Neutrophil (primary cell): Measurements from ENCODE around the gene COL4A4.

Source experiments
- H3K27ac ChIP-seq: fragments of 200-600 bp; sonication (generic); 2 replicates; pipeline ENCODE4 v1.5.1; 2016; ENCODE audit warnings: mild to moderate bottlenecking, moderate library complexity
- H3K27me3 ChIP-seq: fragments of 200-600 bp; sonication (generic); 2 replicates; pipeline ENCODE4 v1.6.0; 2016; ENCODE audit warnings: mild to moderate bottlenecking
- H3K36me3 ChIP-seq: fragments of 200-600 bp; sonication (generic); 2 replicates; pipeline ENCODE4 v1.5.1; 2017
- H3K4me1 ChIP-seq, 2 experiments: fragments of 200-600 bp in 1 of 2; sonication (generic) in 1 of 2; 1 replicate in 1 of 2; 2 replicates in 1 of 2; pipeline versions ENCODE4 v1.5.1 to v1.6.1; 2013 to 2016; ENCODE audit warnings: low read depth in 1 of 2, low read length in 1 of 2, mild to moderate bottlenecking in 1 of 2, moderate library complexity in 1 of 2; ENCODE audit not compliant: control insufficient read depth in 1 of 2, insufficient read depth in 1 of 2
- H3K4me3 ChIP-seq, 2 experiments: fragments of 200-600 bp in 1 of 2; sonication (generic) in 1 of 2; 1 replicate in 1 of 2; 2 replicates in 1 of 2; pipeline ENCODE4 v1.5.1; 2013 to 2016; ENCODE audit warnings: low read depth in 1 of 2, low read length in 1 of 2, mild to moderate bottlenecking in 1 of 2, moderate library complexity in 1 of 2
- H3K9me3 ChIP-seq: fragments of 200-600 bp; sonication (generic); 2 replicates; pipeline ENCODE4 v1.5.1; 2016
- CTCF ChIP-seq: fragments of 200-600 bp; sonication (generic); IDR thresholded peaks from 2 replicates; pipeline ENCODE4 v1.5.1; 2016; ENCODE audit warnings: antibody characterized with exemption

Gene COL4A4

GRCh38 chr2:227186751-227187150, 22.7 kb upstream of the COL4A4 start:
- Histone ChIP-seq H3K4me3 (no peak overlapping the region), H3K27me3 (no peaks in the 10 kb centered on the region), H3K9me3 (no peaks in the 10 kb centered on the region), H3K36me3 (no peaks in the 10 kb centered on the region), H3K4me1 (no peaks in the 10 kb centered on the region), H3K27ac (no peak overlapping the region)
- TF ChIP-seq CTCF, result no peak

- Histone ChIP-seq H3K4me1 (no peaks in the 10 kb centered on the region), H3K9me3 (no peaks in the 10 kb centered on the region), H3K27me3 (no peaks in the 10 kb centered on the region), H3K27ac (no peak overlapping the region), H3K4me3 (no peak overlapping the region), H3K36me3 (no peaks in the 10 kb centered on the region)
- TF ChIP-seq CTCF, result no peak
These were observed 21.7 kb upstream of the COL4A4 start for GRCh38 chr2:227185615-227186232.

- Histone ChIP-seq H3K27me3 (no peaks in the 10 kb centered on the region), H3K36me3 (no peaks in the 10 kb centered on the region), H3K9me3 (no peaks in the 10 kb centered on the region), H3K4me3 (no peak overlapping the region), H3K4me1 (no peaks in the 10 kb centered on the region), H3K27ac (no peak overlapping the region)
- no peak for TF ChIP-seq CTCF
These were observed 19.8 kb upstream of the COL4A4 start for GRCh38 chr2:227183657-227184367.

GRCh38 chr2:227182765-227183164, 18.8 kb upstream of the COL4A4 start:
- H3K4me1 ChIP-seq, result no peaks in the 10 kb centered on the region

GRCh38 chr2:227180770-227181169, 16.8 kb upstream of the COL4A4 start:
- Histone ChIP-seq H3K4me3 (no peak overlapping the region), H3K4me1 (no peaks in the 10 kb centered on the region), H3K27me3 (no peaks in the 10 kb centered on the region), H3K27ac (no peak overlapping the region), H3K36me3 (no peaks in the 10 kb centered on the region), H3K9me3 (no peaks in the 10 kb centered on the region)
- no peak for TF ChIP-seq CTCF

More at GRCh38 chr2:227182765-227183164, 18.8 kb upstream of the COL4A4 start:
- Histone ChIP-seq H3K36me3 (no peaks in the 10 kb centered on the region), H3K27ac (no peak overlapping the region), H3K9me3 (no peaks in the 10 kb centered on the region), H3K4me3 (no peak overlapping the region), H3K27me3 (no peaks in the 10 kb centered on the region)
- TF ChIP-seq CTCF, result no peak
